GM19240 (cell line): ENCODE measurements around the gene GFRA3.
"Not testable (repeated sequence)": the region's sequence is repeated elsewhere in the genome, so short reads cannot be mapped to it uniquely, and the experiment has no call there.

Experiments used
- DNase-seq: peaks from one replicate; pipeline ENCODE4 v3.0.0; 2011; ENCODE audit warnings: low spot score; ENCODE audit not compliant: insufficient read length

The GFRA3 gene

GRCh38 chr5:138274189-138274853 is at the start of gene GFRA3:
GFRA3 (minus strand) TSS chr5:138274621; CDS start chr5:138274424, 197 bp downstream.
- no peak for DNase-seq

- not testable (repeated sequence) for DNase-seq
Observed at GRCh38 chr5:138318211-138318610, 43.8 kb upstream of the GFRA3 start.

- DNase-seq = no peak
Observed at GRCh38 chr5:138316355-138316754, 41.9 kb upstream of the GFRA3 start.

- DNase-seq = no peak
Observed at GRCh38 chr5:138315751-138316278, 41.4 kb upstream of the GFRA3 start.

GRCh38 chr5:138305797-138306196 is 31.4 kb upstream of the GFRA3 start:
- DNase-seq = no peak

GRCh38 chr5:138303372-138303771 is 29.0 kb upstream of the GFRA3 start:
- no peak for DNase-seq

- no peak for DNase-seq
Observed at GRCh38 chr5:138289296-138289695, 14.9 kb upstream of the GFRA3 start.

GRCh38 chr5:138287246-138287645 is 12.8 kb upstream of the GFRA3 start:
- DNase-seq = no peak

- DNase-seq = no peak
Observed at GRCh38 chr5:138282920-138283742, 8.7 kb upstream of the GFRA3 start.

- DNase-seq = no peak
Observed at GRCh38 chr5:138280915-138281314, 6.5 kb upstream of the GFRA3 start.

- DNase-seq = no peak
Observed at GRCh38 chr5:138276402-138277054, 2.1 kb upstream of the GFRA3 start.

- no peak for DNase-seq
Observed at GRCh38 chr5:138275895-138276294, 1.5 kb upstream of the GFRA3 start.

GRCh38 chr5:138275379-138275782 is 960 bp upstream of the GFRA3 start:
- DNase-seq = no peak

- no peak for DNase-seq
Observed at GRCh38 chr5:138273834-138274188, 610 bp downstream of the GFRA3 start.

GRCh38 chr5:138272681-138273080 is 1.7 kb downstream of the GFRA3 start:
- DNase-seq = no peak

- no peak for DNase-seq
Observed at GRCh38 chr5:138271281-138271680, 3.1 kb downstream of the GFRA3 start.

- DNase-seq = no peak
Observed at GRCh38 chr5:138264183-138264582, 10.2 kb downstream of the GFRA3 start.

- no peak for DNase-seq
Observed at GRCh38 chr5:138263581-138263980, 10.8 kb downstream of the GFRA3 start.

- DNase-seq = no peak
Observed at GRCh38 chr5:138258704-138259292, 15.6 kb downstream of the GFRA3 start.

- DNase-seq = no peak
Observed at GRCh38 chr5:138257583-138257982, 16.8 kb downstream of the GFRA3 start.

- no peak for DNase-seq
Observed at GRCh38 chr5:138252944-138253343, 21.5 kb downstream of the GFRA3 start.

GRCh38 chr5:138247800-138248199 is 26.6 kb downstream of the GFRA3 start:
- not testable (repeated sequence) for DNase-seq
